GM23338 (cell line): Measurements from ENCODE around the gene ZNF439. TPM values are rescaled to one million over a fixed set of nuclear protein-coding genes. Genes with fewer than 3 reads are reported as not detected.

ENCODE experiments used
- ATAC-seq: fragments of 200-7000 bp; cut with Tn5 transposase; 3 replicates; pipeline ENCODE4 v1.9.1; 2020
- DNase-seq: peaks from one replicate; pipeline ENCODE4 v3.0.0-alpha.2; 2015; ENCODE audit warnings: low spot score
- H2AFZ ChIP-seq: fragments of 200-600 bp; sonication (generic); 2 replicates; pipeline ENCODE4 v1.8.0; 2016; ENCODE audit warnings: antibody characterized with exemption, mild to moderate bottlenecking, moderate library complexity
- H3F3A ChIP-seq: fragments of 200-600 bp; sonication (generic); replicated peaks from 2 replicates; pipeline ENCODE4 v1.8.0; 2017; ENCODE audit warnings: antibody characterized with exemption, mixed run types, low read depth
- H3K27ac ChIP-seq: fragments of 200-600 bp; sonication (generic); 2 replicates; pipeline ENCODE4 v1.6.1; 2016; ENCODE audit warnings: low read depth
- H3K27me3 ChIP-seq: fragments of 200-600 bp; sonication (generic); 2 replicates; pipeline ENCODE4 v1.8.0; 2016; ENCODE audit warnings: mild to moderate bottlenecking, mixed run types, moderate library complexity; ENCODE audit not compliant: insufficient read depth
- H3K36me3 ChIP-seq: fragments of 200-600 bp; sonication (generic); 2 replicates; pipeline ENCODE4 v1.8.0; 2016; ENCODE audit warnings: mild to moderate bottlenecking; ENCODE audit not compliant: insufficient read depth
- H3K4me1 ChIP-seq: fragments of 200-600 bp; sonication (generic); 2 replicates; pipeline ENCODE4 v1.8.0; 2016; ENCODE audit warnings: mild to moderate bottlenecking, moderate library complexity; ENCODE audit not compliant: insufficient read depth
- H3K4me2 ChIP-seq: fragments of 200-600 bp; sonication (generic); 2 replicates; pipeline ENCODE4 v1.7.1; 2017; ENCODE audit warnings: mixed run types
- H3K4me3 ChIP-seq: fragments of 200-600 bp; sonication (generic); 2 replicates; pipeline ENCODE4 v1.6.1; 2016; ENCODE audit warnings: mixed run types
- H3K79me2 ChIP-seq: fragments of 200-600 bp; sonication (generic); replicated peaks from 2 replicates; pipeline ENCODE4 v1.8.0; 2017; ENCODE audit warnings: mild to moderate bottlenecking; ENCODE audit not compliant: insufficient read depth
- H3K9me2 ChIP-seq: fragments of 200-600 bp; sonication (generic); 2 replicates; pipeline ENCODE4 v1.8.0; 2017; ENCODE audit not compliant: insufficient read depth
- H4K20me1 ChIP-seq: fragments of 200-600 bp; sonication (generic); replicated peaks from 2 replicates; pipeline ENCODE4 v1.8.0; 2017; ENCODE audit warnings: mild to moderate bottlenecking; ENCODE audit not compliant: insufficient read depth
- H3K27ac Mint-ChIP-seq: 2 replicates; pipeline ENCODE4 v1.8.0; 2020; ENCODE audit warnings: inconsistent platforms, mild to moderate bottlenecking, moderate library complexity, mixed read lengths
- H3K27me3 Mint-ChIP-seq: 3 replicates; pipeline ENCODE4 v1.8.0; 2022; ENCODE audit warnings: low read depth, mild to moderate bottlenecking, moderate library complexity, mixed read lengths, inconsistent platforms; ENCODE audit not compliant: insufficient read depth, poor library complexity
- H3K36me3 Mint-ChIP-seq: 3 replicates; pipeline ENCODE4 v1.8.0; 2021; ENCODE audit warnings: low read depth, mild to moderate bottlenecking, inconsistent platforms, moderate library complexity, mixed read lengths
- H3K4me1 Mint-ChIP-seq: 3 replicates; pipeline ENCODE4 v1.8.0; 2020; ENCODE audit warnings: mild to moderate bottlenecking, inconsistent platforms, mixed read lengths
- H3K4me3 Mint-ChIP-seq: 3 replicates; pipeline ENCODE4 v1.8.0; 2021; ENCODE audit warnings: moderate library complexity, mild to moderate bottlenecking, inconsistent platforms, mixed read lengths
- H3K9me3 Mint-ChIP-seq: 3 replicates; pipeline ENCODE4 v1.8.0; 2020; ENCODE audit warnings: moderate library complexity, mild to moderate bottlenecking, inconsistent platforms, mixed read lengths
- CREB1 ChIP-seq: fragments of 250-450 bp; sonication (Bioruptor Pico); IDR thresholded peaks from 2 replicates; pipeline ENCODE4 v1.5.0; 2020; ENCODE audit warnings: low read depth, mild to moderate bottlenecking, moderate library complexity
- CTCF ChIP-seq, 2 experiments: fragments of 200-600 bp in 1 of 2; sonication (generic) in 1 of 2; conservative IDR thresholded peaks; 2 replicates each; pipeline versions ENCODE4 v1.5.1 to v1.6.1; 2016 to 2017; ENCODE audit warnings: antibody characterized with exemption in 2 of 2, low read depth in 2 of 2, mild to moderate bottlenecking in 2 of 2, moderate library complexity in 1 of 2
- ETS1 ChIP-seq: IDR thresholded peaks from 2 replicates; pipeline ENCODE4 v1.6.1; 2016; ENCODE audit warnings: antibody characterized with exemption
- EZH2 ChIP-seq: fragments of 200-600 bp; sonication (generic); IDR thresholded peaks from one replicate; pipeline ENCODE4 v1.8.0; 2017; ENCODE audit warnings: antibody characterized with exemption, mild to moderate bottlenecking, low read depth; ENCODE audit not compliant: unreplicated experiment
- EZH2phosphoT487 ChIP-seq: fragments of 200-600 bp; sonication (generic); IDR thresholded peaks from one replicate; pipeline ENCODE4 v1.8.1; 2018; ENCODE audit warnings: antibody characterized with exemption; ENCODE audit not compliant: unreplicated experiment
- JUNB ChIP-seq: IDR thresholded peaks from one replicate; pipeline ENCODE4 v1.6.1; 2016; ENCODE audit warnings: antibody characterized with exemption; ENCODE audit not compliant: unreplicated experiment
- NANOG ChIP-seq: IDR thresholded peaks from 2 replicates; pipeline ENCODE4 v1.6.1; 2016; ENCODE audit warnings: antibody characterized with exemption, borderline replicate concordance
- POLR2AphosphoS5 ChIP-seq: IDR thresholded peaks from 2 replicates; pipeline ENCODE4 v1.6.1; 2016; ENCODE audit warnings: antibody characterized with exemption, low read depth
- REST ChIP-seq: IDR thresholded peaks from one replicate; pipeline ENCODE4 v1.6.1; 2018; ENCODE audit warnings: antibody characterized with exemption; ENCODE audit not compliant: unreplicated experiment
- STAT1 ChIP-seq: IDR thresholded peaks from one replicate; pipeline ENCODE4 v1.6.1; 2016; ENCODE audit warnings: antibody characterized with exemption; ENCODE audit not compliant: unreplicated experiment
- ZNF114 ChIP-seq: fragments of 250-450 bp; sonication (Bioruptor Pico); IDR thresholded peaks from 2 replicates; pipeline ENCODE4 v1.5.0; 2020; ENCODE audit warnings: mild to moderate bottlenecking, moderate library complexity
- ZNF331 ChIP-seq: fragments of 250-450 bp; sonication (Bioruptor Pico); IDR thresholded peaks from 2 replicates; pipeline ENCODE4 v1.5.0; 2020; ENCODE audit warnings: low read depth, mild to moderate bottlenecking, moderate library complexity
- ZNF462 ChIP-seq: fragments of 250-450 bp; sonication (Bioruptor Pico); IDR thresholded peaks from 2 replicates; pipeline ENCODE4 v1.5.0; 2020; ENCODE audit warnings: mild to moderate bottlenecking, moderate library complexity
- polyA plus RNA-seq: library from polyadenylated mRNA; unstranded; fragments of >200 nt; fragmentation: Nextera tagmentation; extraction: Ambion mirVana; gene quantifications from 2 replicates; pipeline ENCODE4 v1.2.1, GENCODE V29; 2016
- total RNA-seq: library from RNA; depleted of rRNA; stranded (reverse); fragments of >200 nt; shearing (Covaris generic); gene quantifications from 2 replicates; pipeline ENCODE4 v1.2.3, GENCODE V29; 2014

Gene ZNF439
- total and polyA plus RNA-seq, 2 experiments from 2014 or later = 4.5 to 6.6 TPM

- Histone ChIP-seq H3K36me3 (0 out of 2 replicates have a peak, but pooled peaks cover under 1% of the 10 kb centered on the region), H3F3A (no peaks in the 10 kb centered on the region), H3K4me2 (no peak overlapping the region), H3K27ac (no peak overlapping the region), H2AFZ (no peak overlapping the region), H3K4me1 (no peaks in the 10 kb centered on the region), H3K79me2 (no peaks in the 10 kb centered on the region), H3K27me3 (no peaks in the 10 kb centered on the region), H3K9me2 (no peaks in the 10 kb centered on the region), H4K20me1 (no peaks in the 10 kb centered on the region), H3K4me3 (no peak overlapping the region)
- H3K4me3 Mint-ChIP-seq = no peak overlapping the region
- peaks cover 30% of the 10 kb centered on the region for H3K36me3 Mint-ChIP-seq
- TF ChIP-seq STAT1 = no peak
- TF ChIP-seq NANOG = no peak
- no peak for TF ChIP-seq CTCF (conservative IDR thresholded peaks at IDR 0.05; ENCODE audit: low read depth in 2 of 2)
- TF ChIP-seq ZNF462 (CRISPR knock-in tag) = no peak
- TF ChIP-seq ZNF114 (CRISPR knock-in tag) = no peak
- TF ChIP-seq REST = no peak
- no peak for TF ChIP-seq POLR2AphosphoS5
- TF ChIP-seq ZNF331 (CRISPR knock-in tag) = no peak
- no peak for TF ChIP-seq CREB1
- TF ChIP-seq EZH2phosphoT487 = no peak
- no peak for TF ChIP-seq EZH2
- no peak for TF ChIP-seq JUNB
- no peak for TF ChIP-seq ETS1
- H3K4me1 Mint-ChIP-seq = no peaks in the 10 kb centered on the region
- no peak overlapping the region for H3K27ac Mint-ChIP-seq
- H3K27me3 Mint-ChIP-seq = peaks cover 4% of the 10 kb centered on the region
- DNase-seq = no peak
- no peak for ATAC-seq
- peaks cover 98% of the 10 kb centered on the region for H3K9me3 Mint-ChIP-seq
Observed at GRCh38 chr19:11860721-11861120, 12.2 kb downstream of the ZNF439 start.
